Thoracic aorta (tissue), 2 donors: ENCODE data around the gene LETM1. TPM values are rescaled to one million over a fixed set of nuclear protein-coding genes. Genes with fewer than 3 reads are reported as not detected.

ENCODE experiments used
- ATAC-seq: fragments of 150-250 bp; one replicate; pipeline ENCODE4 v1.8.0; 2017; ENCODE audit warnings: low read depth; ENCODE audit not compliant: insufficient number of reproducible peaks, low FRiP score
- DNase-seq: peaks from one replicate; pipeline ENCODE4 v3.0.0-alpha.2; 2020; ENCODE audit warnings: low spot score
- H3K27ac ChIP-seq, 2 donors: fragments of 200-600 bp; sonication (generic); 1 replicate in 1 of 2; 2 replicates in 1 of 2; pipeline ENCODE4 v1.5.1; 2016; ENCODE audit warnings: mild to moderate bottlenecking in 2 of 2, moderate library complexity in 2 of 2
- H3K27me3 ChIP-seq: fragments of 200-600 bp; sonication (generic); replicated peaks from 2 replicates; pipeline ENCODE4 v1.6.0; 2016; ENCODE audit warnings: mild to moderate bottlenecking; ENCODE audit not compliant: insufficient read depth
- H3K36me3 ChIP-seq: fragments of 200-600 bp; sonication (generic); one replicate; pipeline ENCODE4 v1.5.1; 2016
- H3K4me1 ChIP-seq, 2 donors: fragments of 200-600 bp; sonication (generic); 1 replicate in 1 of 2; 2 replicates in 1 of 2; pipeline versions ENCODE4 v1.5.1 to v1.6.0; 2016; ENCODE audit warnings: low read depth in 2 of 2, mild to moderate bottlenecking in 1 of 2; ENCODE audit not compliant: control insufficient read depth in 1 of 2
- H3K4me3 ChIP-seq: fragments of 200-600 bp; sonication (generic); 2 replicates; pipeline ENCODE4 v1.5.1; 2016; ENCODE audit warnings: mild to moderate bottlenecking
- H3K9me3 ChIP-seq: fragments of 200-600 bp; sonication (generic); 2 replicates; pipeline ENCODE4 v1.5.1; 2016
- CTCF ChIP-seq: fragments of 200-600 bp; sonication (generic); IDR thresholded peaks from one replicate; pipeline ENCODE4 v1.5.1; 2019; ENCODE audit warnings: antibody characterized with exemption
- total RNA-seq, 2 donors: library from RNA; depleted of rRNA; stranded (reverse); fragments of >200 nt; gene quantifications; one replicate each; pipeline versions ENCODE4 v1.1.0 to v1.2.3, GENCODE V29; 2016

Gene LETM1
- total RNA-seq, 2 donors from 2014 or later, result 30.5 to 68.9 TPM

DNA sequence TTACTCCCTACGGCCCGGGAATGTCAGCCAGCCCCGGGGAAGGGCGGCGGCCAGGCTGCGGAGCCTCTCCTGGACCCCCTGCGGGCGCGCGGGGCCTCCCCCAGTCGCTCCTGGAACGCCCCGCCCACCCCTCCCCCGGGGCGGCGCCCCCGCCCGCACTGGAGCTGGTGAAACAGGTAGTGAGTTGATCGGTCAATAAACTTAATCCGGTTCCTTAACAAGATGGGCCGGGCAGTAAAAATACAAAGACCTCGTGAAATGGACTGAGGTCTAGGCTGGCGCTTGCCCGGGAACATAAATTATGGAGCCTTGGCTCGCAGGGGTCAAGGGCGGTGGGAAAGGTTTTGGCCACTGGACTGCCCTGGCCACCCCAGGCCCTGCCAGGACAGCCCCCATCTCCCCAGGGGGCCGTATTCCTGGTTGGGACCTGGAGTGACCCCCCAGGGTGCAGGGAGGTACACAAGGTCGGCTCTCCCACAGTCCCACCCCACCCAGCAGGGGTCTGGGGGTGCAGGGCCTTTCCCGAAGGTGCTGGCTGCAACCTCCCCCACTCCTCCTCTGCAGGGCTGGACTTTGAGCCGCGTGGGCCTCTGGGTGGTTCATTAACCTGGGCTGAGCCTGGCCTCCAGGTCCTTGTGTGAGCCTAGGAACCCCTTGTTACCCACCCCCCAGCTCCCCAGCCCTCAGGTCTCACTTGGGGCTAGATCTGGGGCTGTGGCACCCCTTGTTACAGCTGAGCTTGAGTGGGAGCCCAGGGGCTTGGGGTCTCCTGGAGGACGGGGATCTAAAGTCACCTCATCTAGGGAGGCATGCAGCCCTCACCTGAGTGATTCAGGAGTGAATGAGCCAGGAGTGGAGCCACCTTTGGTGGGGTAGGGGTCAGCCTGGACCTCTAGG, 60.4 kb downstream of the LETM1 start:
- no peaks in the 10 kb centered on the region for H3K36me3 ChIP-seq
- no peaks in the 10 kb centered on the region for H3K9me3 ChIP-seq
- DNase-seq, result no peak
- no peaks in the 10 kb centered on the region for H3K27me3 ChIP-seq
- H3K4me3 ChIP-seq, result peak overlapping the region; percentile 61
- H3K27ac ChIP-seq, result no peak overlapping the region
- TF ChIP-seq CTCF, result no peak
- H3K4me1 ChIP-seq, result peaks cover 15 to 20% of the 10 kb centered on the region in 2 donors
- no peak for ATAC-seq

GRCh38 chr4:1794809-1795298, 61.1 kb downstream of the LETM1 start:
- DNase-seq, result no peak
- no peak overlapping the region for H3K27ac ChIP-seq
- H3K36me3 ChIP-seq, result no peaks in the 10 kb centered on the region
- H3K4me3 ChIP-seq, result peak overlapping the region; percentile 61
- H3K27me3 ChIP-seq, result no peaks in the 10 kb centered on the region
- no peak for TF ChIP-seq CTCF
- no peak for ATAC-seq
- H3K4me1 ChIP-seq, result peaks cover 15 to 20% of the 10 kb centered on the region in 2 donors
- H3K9me3 ChIP-seq, result no peaks in the 10 kb centered on the region

DNA sequence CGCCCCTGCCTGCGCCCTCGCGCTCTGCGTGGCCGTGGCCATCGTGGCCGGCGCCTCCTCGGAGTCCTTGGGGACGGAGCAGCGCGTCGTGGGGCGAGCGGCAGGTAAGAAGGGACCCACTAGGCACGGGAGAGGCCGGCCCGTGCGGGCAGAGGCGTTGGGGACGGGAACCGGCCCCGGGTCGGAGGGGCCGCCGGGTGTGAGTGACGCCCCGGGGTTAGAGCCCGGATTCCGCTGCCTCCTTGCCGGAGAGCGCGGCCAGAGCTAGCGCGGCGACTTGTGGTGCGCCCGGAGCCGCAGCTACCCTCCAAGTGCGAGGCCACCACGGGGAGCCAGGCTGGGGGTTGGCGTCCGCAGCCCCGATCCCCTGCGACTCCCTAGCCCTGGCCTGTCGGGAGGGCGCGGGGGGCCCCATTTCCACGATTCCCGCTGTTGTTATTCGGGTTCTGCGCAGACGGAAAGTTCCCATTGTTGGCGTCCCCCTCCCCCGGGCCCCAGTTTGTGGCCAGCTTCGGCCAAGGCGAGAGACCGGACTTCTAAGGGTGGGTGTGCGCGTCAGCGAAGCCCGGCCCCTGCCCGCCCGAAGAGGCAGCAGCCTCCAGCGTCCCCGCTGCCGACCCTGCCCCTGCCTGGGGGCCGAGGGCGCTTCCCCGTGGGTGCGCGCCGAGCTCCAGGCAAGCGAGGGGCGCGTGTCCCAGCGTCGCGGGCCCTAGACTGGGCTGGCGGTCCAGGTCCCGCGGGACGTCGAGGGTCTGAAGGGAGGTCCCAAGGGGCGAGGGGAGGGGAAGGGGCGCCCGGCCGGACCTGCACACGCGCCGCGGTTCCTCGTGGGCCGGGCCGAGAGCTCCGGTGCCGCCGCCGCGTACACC, 61.8 kb downstream of the LETM1 start:
- H3K27ac ChIP-seq, result no peak overlapping the region
- ATAC-seq (no peak), DNase-seq (no peak)
- no peak for TF ChIP-seq CTCF
- H3K4me3 ChIP-seq, result peak overlapping the region; percentile 61
- no peaks in the 10 kb centered on the region for H3K9me3 ChIP-seq
- H3K36me3 ChIP-seq, result no peaks in the 10 kb centered on the region
- H3K27me3 ChIP-seq, result no peaks in the 10 kb centered on the region
- H3K4me1 ChIP-seq, result peaks cover 15 to 20% of the 10 kb centered on the region in 2 donors

- Histone ChIP-seq H3K36me3 (no peaks in the 10 kb centered on the region), H3K27me3 (no peaks in the 10 kb centered on the region)
Observed at GRCh38 chr4:1793496-1793840, 62.5 kb downstream of the LETM1 start.

More at GRCh38 chr4:1793496-1793840, 62.5 kb downstream of the LETM1 start:
- peaks cover 15 to 20% of the 10 kb centered on the region in 2 donors for H3K4me1 ChIP-seq
- peak overlapping the region; percentile 61 for H3K4me3 ChIP-seq
- no peak for DNase-seq
- no peaks in the 10 kb centered on the region for H3K9me3 ChIP-seq
- TF ChIP-seq CTCF, result no peak
- H3K27ac ChIP-seq, result no peak overlapping the region
- no peak for ATAC-seq
